ENCODE results near the gene ZNF467.

ZNF467 gene

DNA sequence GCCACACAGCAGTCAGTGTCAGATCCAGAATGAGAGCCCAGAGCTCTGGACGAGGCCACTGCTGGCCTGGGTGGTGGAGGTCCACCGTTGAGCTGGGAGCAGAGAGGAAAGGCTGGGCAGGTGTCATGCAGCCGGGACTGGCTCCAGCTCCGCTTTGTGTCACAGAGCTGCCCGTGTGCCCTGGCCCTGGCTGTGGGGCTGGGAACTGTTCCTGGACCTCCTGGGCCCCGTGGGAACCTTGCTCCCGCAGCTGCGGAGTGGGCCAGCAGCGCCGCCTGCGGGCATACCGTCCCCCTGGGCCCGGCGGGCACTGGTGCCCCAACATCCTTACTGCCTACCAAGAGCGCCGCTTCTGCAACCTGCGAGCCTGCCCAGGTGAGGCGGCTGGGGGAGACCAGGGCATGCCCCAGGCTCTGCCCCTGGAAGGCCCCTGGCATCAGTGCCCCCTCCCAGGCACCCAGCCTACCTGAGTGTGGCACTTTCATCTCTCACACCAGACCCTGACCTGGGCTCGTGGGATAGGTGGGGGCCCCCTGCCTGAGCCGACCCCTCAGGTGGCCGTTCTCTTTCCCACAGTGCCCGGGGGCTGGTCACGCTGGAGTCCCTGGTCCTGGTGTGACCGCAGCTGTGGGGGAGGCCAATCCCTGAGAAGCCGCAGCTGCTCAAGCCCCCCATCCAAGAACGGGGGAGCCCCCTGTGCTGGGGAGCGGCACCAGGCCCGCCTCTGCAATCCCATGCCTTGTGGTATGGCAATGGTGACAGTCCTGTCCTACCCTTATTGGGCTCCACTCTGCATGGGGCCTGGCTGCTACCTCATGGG is 46.0 kb upstream of the ZNF467 start:
- H3K4me3 ChIP-seq (ENCODE audit: low read length) = no peak overlapping the region
- no peak for DNase-seq (ENCODE audit: low read depth)
- TF ChIP-seq, protein P1, sequence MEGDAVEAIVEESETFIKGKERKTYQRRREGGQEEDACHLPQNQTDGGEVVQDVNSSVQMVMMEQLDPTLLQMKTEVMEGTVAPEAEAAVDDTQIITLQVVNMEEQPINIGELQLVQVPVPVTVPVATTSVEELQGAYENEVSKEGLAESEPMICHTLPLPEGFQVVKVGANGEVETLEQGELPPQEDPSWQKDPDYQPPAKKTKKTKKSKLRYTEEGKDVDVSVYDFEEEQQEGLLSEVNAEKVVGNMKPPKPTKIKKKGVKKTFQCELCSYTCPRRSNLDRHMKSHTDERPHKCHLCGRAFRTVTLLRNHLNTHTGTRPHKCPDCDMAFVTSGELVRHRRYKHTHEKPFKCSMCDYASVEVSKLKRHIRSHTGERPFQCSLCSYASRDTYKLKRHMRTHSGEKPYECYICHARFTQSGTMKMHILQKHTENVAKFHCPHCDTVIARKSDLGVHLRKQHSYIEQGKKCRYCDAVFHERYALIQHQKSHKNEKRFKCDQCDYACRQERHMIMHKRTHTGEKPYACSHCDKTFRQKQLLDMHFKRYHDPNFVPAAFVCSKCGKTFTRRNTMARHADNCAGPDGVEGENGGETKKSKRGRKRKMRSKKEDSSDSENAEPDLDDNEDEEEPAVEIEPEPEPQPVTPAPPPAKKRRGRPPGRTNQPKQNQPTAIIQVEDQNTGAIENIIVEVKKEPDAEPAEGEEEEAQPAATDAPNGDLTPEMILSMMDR (conservative IDR thresholded peaks at IDR 0.05; ENCODE audit: low read length) = no peak

DNA sequence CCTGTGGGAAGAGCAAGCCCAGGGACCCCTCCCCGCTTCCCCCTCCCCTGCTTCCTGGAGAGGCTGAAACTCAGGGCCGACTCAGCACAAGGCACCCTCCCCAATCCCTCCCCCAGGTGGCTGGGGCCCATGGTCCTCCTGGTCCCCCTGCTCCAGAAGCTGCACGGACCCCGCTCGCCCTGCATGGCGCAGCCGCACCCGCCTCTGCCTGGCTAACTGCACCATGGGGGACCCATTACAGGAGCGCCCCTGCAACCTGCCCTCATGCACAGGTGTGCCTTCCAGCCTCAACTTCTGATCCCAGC is 45.1 kb upstream of the ZNF467 start:
- DNase-seq (ENCODE audit: low read depth) = no peak
- no peak overlapping the region for H3K4me3 ChIP-seq (ENCODE audit: low read length)
- TF ChIP-seq, protein P1 (conservative IDR thresholded peaks at IDR 0.05; ENCODE audit: low read length) = no peak

DNA sequence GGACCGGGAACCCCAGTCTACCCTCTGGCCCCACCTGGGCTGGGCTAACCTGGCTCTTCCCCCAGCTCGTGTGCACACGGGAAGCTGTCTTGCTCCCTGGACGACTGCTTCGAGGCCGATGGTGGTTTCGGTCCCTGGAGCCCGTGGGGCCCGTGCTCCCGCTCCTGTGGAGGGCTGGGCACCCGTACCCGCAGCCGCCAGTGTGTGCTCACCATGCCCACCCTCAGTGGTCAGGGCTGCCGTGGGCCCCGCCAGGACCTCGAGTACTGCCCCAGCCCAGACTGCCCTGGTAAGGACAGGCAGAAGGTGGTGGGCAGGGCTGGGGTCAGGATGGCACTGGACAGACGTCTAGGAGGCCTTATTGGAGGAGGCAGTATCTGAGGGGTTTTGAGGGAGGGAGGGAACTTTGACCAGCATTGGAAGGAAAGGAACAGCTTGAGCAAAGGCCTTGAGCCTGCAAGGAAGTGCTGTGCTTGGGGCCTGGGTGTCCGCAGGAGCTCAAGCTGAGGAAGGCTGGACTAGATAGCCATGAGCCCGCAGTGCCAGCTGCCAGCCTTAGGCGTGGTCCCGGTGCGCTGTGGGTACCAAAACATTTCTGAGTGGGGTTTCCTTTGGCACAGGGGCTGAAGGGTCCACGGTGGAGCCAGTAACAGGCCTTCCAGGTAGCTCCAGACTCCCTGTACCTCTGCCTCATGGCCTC is 44.6 kb upstream of the ZNF467 start:
- TF ChIP-seq, protein P1 (conservative IDR thresholded peaks at IDR 0.05; ENCODE audit: low read length) = no peak
- DNase-seq (ENCODE audit: low read depth) = no peak

DNA sequence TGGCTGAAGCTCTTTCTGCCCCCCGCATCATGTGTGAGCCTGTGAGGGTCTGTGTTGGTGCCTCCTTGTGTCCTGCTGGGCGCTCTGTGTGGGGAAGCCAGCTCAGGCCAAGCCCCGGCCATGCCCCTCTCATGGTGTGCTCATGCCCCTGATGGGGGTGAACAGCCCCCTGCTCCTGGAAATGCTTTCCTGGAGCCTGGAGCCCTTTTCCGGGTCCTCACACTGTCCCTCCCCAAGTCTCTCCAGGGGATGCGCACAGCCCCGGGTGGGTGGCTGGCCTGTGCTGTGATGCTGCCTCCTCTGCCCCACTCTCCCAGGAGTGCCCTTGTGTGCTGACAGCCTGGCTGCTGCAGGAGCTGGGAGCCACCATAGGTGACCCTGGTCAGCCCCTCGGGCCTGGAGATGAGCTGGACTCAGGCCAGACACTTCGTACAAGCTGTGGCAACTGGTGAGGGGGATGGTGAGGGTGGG is 43.9 kb upstream of the ZNF467 start:
- H3K4me3 ChIP-seq (ENCODE audit: low read length) = no peak overlapping the region
- DNase-seq (ENCODE audit: low read depth) = no peak
- TF ChIP-seq, protein P1 (conservative IDR thresholded peaks at IDR 0.05; ENCODE audit: low read length) = no peak

More for the DNA sequence above, 44.6 kb upstream of the ZNF467 start:
- H3K4me3 ChIP-seq (ENCODE audit: low read length) = no peak overlapping the region

DNA sequence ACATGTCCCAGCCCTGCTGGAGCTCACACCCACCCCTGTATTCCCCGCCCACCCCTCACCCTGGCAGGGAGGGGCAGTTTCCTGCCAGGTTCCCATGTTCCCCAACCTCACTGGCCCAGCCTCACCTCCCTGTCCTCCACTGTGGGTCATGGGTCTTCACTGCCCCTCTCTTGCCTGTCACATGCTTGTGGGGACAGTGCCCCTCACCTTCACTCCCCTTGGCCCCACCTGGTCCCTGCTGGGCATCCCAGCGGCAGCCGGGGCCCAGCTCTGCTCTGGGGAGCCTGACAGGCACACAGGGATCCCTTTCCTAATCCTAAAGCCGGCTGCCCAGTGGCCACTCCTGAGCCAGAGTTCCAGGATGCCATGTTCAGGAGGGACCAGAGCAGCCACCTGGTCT is 43.4 kb upstream of the ZNF467 start:
- TF ChIP-seq, protein P1 (conservative IDR thresholded peaks at IDR 0.05; ENCODE audit: low read length) = no peak
- no peak for DNase-seq (ENCODE audit: low read depth)

DNA sequence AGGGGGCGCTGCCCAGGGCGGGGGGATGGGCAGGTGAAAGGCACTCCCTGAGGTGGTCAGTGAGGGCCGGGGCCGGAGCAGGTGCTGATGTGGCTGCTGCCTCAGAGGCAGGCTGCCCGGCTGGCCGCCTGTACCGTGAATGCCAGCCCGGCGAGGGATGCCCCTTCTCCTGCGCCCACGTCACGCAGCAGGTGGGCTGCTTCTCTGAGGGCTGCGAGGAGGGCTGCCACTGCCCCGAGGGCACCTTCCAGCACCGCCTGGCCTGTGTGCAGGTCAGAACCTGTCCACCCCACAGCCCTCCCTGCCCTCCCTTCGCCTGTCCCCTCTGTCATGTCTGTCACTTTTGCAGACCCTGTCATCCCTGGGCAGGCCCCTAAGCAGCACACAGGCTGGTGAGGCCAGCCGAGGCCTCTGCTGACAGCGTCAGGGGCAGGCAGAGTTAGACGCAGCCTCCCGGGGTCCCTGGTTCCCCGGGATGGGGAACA is 42.9 kb upstream of the ZNF467 start:
- TF ChIP-seq, protein P1 (conservative IDR thresholded peaks at IDR 0.05; ENCODE audit: low read length) = no peak
- H3K4me3 ChIP-seq (ENCODE audit: low read length) = no peak overlapping the region
- no peak for DNase-seq (ENCODE audit: low read depth)

More for the DNA sequence above, 43.4 kb upstream of the ZNF467 start:
- no peak overlapping the region for H3K4me3 ChIP-seq (ENCODE audit: low read length)

All from AG10803 (cell line).